ENCODE measurements around the gene MEGF11.

MEGF11 gene

DNA sequence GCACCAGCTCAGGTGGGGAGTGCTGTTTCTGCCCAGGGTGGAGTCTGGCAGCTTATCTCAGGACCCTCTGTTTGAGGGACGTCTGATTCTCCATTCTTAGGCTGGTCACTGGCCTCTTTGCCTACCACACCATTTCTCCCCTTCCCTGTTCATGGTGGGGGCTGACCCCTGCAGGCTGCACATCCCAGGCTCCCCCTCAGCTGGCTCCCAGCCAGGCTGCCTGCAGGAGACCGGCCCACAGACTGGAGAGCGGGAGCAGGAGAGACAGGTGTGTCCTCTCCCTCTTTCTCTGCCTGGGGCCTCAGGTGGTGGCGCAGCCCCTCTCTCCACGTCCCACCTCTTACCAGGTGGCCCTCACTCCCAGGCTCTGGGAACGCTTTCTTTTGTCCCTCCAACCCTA, 323.4 kb downstream of the MEGF11 start:
- no peak overlapping the region for H3K27ac ChIP-seq (ENCODE audit: low read length)
- no peaks in the 10 kb centered on the region for H3K4me1 ChIP-seq (ENCODE audit: control insufficient read depth, low read depth, low read length)
- no peak overlapping the region for H3K4me3 ChIP-seq (ENCODE audit: low read length)
- no peaks in the 10 kb centered on the region for H3K27me3 ChIP-seq (ENCODE audit: control insufficient read depth, insufficient read depth, low read length)
- no peak overlapping the region for H3K9ac ChIP-seq (ENCODE audit: low read length)
- no peaks in the 10 kb centered on the region for H3K9me3 ChIP-seq (ENCODE audit: control insufficient read depth, low read depth, low read length)
- H3K36me3 ChIP-seq (ENCODE audit: control insufficient read depth, low read depth, low read length): no peaks in the 10 kb centered on the region

- no peaks in the 10 kb centered on the region for H3K9me3 ChIP-seq (ENCODE audit: control insufficient read depth, low read depth, low read length)
- no peaks in the 10 kb centered on the region for H3K27me3 ChIP-seq (ENCODE audit: control insufficient read depth, insufficient read depth, low read length)
- H3K9ac ChIP-seq (ENCODE audit: low read length): no peak overlapping the region
- no peaks in the 10 kb centered on the region for H3K4me1 ChIP-seq (ENCODE audit: control insufficient read depth, low read depth, low read length)
- no peak overlapping the region for H3K4me3 ChIP-seq (ENCODE audit: low read length)
- no peaks in the 10 kb centered on the region for H3K36me3 ChIP-seq (ENCODE audit: control insufficient read depth, low read depth, low read length)
- no peak overlapping the region for H3K27ac ChIP-seq (ENCODE audit: low read length)
Observed at GRCh38 chr15:65929573-65929972, 324.0 kb downstream of the MEGF11 start.

DNA sequence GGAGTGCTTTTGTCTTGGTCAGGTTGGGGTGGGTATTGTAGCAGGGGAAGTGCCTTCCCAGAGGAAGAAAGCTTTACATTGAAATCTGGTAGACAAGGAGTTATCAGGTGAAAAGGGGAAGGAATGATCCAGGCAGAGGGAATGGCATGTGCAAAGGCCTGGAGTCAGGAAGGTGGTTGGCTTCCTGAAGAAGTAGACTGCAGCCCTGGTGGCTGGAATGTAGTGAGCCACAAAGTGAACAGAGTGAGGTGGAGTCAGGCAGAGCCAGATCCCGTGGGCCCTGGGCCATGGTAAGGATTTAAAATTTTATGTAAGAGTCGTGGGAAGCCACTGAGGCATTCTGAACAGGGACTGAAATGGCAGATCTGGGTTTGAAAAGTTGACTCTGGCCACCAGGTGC, 326.0 kb downstream of the MEGF11 start:
- Histone ChIP-seq H3K9me3 (ENCODE audit: control insufficient read depth, low read depth, low read length) (no peaks in the 10 kb centered on the region), H3K27me3 (ENCODE audit: control insufficient read depth, insufficient read depth, low read length) (no peaks in the 10 kb centered on the region), H3K27ac (ENCODE audit: low read length) (no peak overlapping the region), H3K4me3 (ENCODE audit: low read length) (no peak overlapping the region), H3K4me1 (ENCODE audit: control insufficient read depth, low read depth, low read length) (no peaks in the 10 kb centered on the region), H3K36me3 (ENCODE audit: control insufficient read depth, low read depth, low read length) (no peaks in the 10 kb centered on the region), H3K9ac (ENCODE audit: low read length) (no peak overlapping the region)

GRCh38 chr15:65926899-65927298, 326.7 kb downstream of the MEGF11 start:
- Histone ChIP-seq H3K27ac (ENCODE audit: low read length) (no peak overlapping the region), H3K9me3 (ENCODE audit: control insufficient read depth, low read depth, low read length) (no peaks in the 10 kb centered on the region), H3K36me3 (ENCODE audit: control insufficient read depth, low read depth, low read length) (no peaks in the 10 kb centered on the region), H3K9ac (ENCODE audit: low read length) (no peak overlapping the region), H3K4me3 (ENCODE audit: low read length) (no peak overlapping the region), H3K27me3 (ENCODE audit: control insufficient read depth, insufficient read depth, low read length) (no peaks in the 10 kb centered on the region), H3K4me1 (ENCODE audit: control insufficient read depth, low read depth, low read length) (no peaks in the 10 kb centered on the region)

DNA sequence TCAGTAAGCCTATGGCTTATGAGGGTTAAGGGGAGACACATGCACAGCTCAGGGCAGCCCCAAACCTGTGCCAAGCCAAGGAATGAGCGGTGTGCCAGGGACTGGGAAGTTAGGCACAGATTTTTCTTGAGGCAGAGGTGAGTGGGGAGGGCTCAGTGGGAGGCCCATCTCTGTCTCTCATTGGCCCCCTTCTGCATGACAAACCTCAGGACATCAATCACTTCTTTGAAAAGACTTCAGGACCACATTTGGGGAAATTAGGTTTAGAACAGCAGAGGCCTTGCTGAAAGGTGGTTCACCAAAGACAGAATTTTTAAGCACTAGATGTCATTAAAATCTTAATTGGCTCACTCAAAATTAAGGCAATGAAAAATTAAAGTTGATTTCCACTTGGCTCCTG, 327.1 kb downstream of the MEGF11 start:
- H3K4me3 ChIP-seq (ENCODE audit: low read length): no peak overlapping the region
- no peak overlapping the region for H3K27ac ChIP-seq (ENCODE audit: low read length)
- no peaks in the 10 kb centered on the region for H3K4me1 ChIP-seq (ENCODE audit: control insufficient read depth, low read depth, low read length)
- no peaks in the 10 kb centered on the region for H3K9me3 ChIP-seq (ENCODE audit: control insufficient read depth, low read depth, low read length)
- H3K9ac ChIP-seq (ENCODE audit: low read length): no peak overlapping the region
- H3K27me3 ChIP-seq (ENCODE audit: control insufficient read depth, insufficient read depth, low read length): no peaks in the 10 kb centered on the region
- H3K36me3 ChIP-seq (ENCODE audit: control insufficient read depth, low read depth, low read length): no peaks in the 10 kb centered on the region

DNA sequence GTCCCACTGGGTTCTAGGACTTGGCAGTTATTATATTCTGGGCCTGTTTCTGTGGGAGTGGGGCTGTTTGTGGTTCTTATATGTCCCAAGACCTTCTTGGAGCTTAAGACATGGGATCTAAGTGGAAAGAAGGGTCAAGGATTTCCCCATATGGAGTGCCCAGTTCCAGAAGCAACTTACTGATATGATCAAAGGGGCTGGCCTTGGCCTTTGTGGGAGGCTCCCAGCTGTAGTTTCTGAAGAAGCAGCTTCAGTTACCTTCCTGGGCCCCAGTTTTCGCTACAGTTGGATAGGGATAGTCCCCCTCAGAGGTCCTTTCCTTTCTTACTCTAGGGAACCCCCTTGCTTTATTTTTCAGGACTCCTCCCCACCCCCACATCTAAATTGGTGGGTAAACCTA, 328.2 kb downstream of the MEGF11 start:
- Histone ChIP-seq H3K4me3 (ENCODE audit: low read length) (no peak overlapping the region), H3K9me3 (ENCODE audit: control insufficient read depth, low read depth, low read length) (no peaks in the 10 kb centered on the region), H3K4me1 (ENCODE audit: control insufficient read depth, low read depth, low read length) (no peaks in the 10 kb centered on the region), H3K27ac (ENCODE audit: low read length) (no peak overlapping the region), H3K36me3 (ENCODE audit: control insufficient read depth, low read depth, low read length) (no peaks in the 10 kb centered on the region), H3K27me3 (ENCODE audit: control insufficient read depth, insufficient read depth, low read length) (no peaks in the 10 kb centered on the region), H3K9ac (ENCODE audit: low read length) (no peak overlapping the region)

- no peak overlapping the region for H3K27ac ChIP-seq (ENCODE audit: low read length)
- no peak overlapping the region for H3K4me3 ChIP-seq (ENCODE audit: low read length)
- no peaks in the 10 kb centered on the region for H3K36me3 ChIP-seq (ENCODE audit: control insufficient read depth, low read depth, low read length)
- H3K9me3 ChIP-seq (ENCODE audit: control insufficient read depth, low read depth, low read length): no peaks in the 10 kb centered on the region
- H3K4me1 ChIP-seq (ENCODE audit: control insufficient read depth, low read depth, low read length): no peaks in the 10 kb centered on the region
- H3K27me3 ChIP-seq (ENCODE audit: control insufficient read depth, insufficient read depth, low read length): no peaks in the 10 kb centered on the region
- no peak overlapping the region for H3K9ac ChIP-seq (ENCODE audit: low read length)
Observed at GRCh38 chr15:65924004-65924403, 329.5 kb downstream of the MEGF11 start.

GRCh38 chr15:65923264-65923663, 330.3 kb downstream of the MEGF11 start:
- no peaks in the 10 kb centered on the region for H3K36me3 ChIP-seq (ENCODE audit: control insufficient read depth, low read depth, low read length)
- H3K27ac ChIP-seq (ENCODE audit: low read length): no peak overlapping the region
- H3K9me3 ChIP-seq (ENCODE audit: control insufficient read depth, low read depth, low read length): no peaks in the 10 kb centered on the region
- no peak overlapping the region for H3K4me3 ChIP-seq (ENCODE audit: low read length)
- H3K9ac ChIP-seq (ENCODE audit: low read length): no peak overlapping the region
- no peaks in the 10 kb centered on the region for H3K4me1 ChIP-seq (ENCODE audit: control insufficient read depth, low read depth, low read length)
- H3K27me3 ChIP-seq (ENCODE audit: control insufficient read depth, insufficient read depth, low read length): no peaks in the 10 kb centered on the region

DNA sequence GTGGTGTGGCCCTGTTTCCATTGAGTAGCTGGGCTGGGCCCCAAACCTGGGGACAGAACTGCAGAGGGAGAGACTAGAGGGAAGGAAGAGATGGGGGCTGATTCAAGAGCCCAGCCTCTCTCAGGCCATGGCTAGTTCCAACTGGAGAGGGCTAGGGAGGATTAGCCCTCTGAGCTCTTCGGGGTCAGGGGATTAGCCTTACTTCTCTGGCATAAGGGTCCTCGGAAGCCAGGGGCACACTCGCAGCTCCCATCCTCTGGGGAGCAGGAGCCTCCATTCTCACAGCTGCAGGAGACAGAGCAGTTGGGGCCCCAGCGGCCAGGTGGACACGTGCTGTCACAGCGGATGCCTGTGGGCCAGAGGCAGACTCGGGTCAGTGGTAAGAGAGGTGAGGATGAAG, 330.9 kb downstream of the MEGF11 start:
- H3K36me3 ChIP-seq (ENCODE audit: control insufficient read depth, low read depth, low read length): no peaks in the 10 kb centered on the region
- H3K9me3 ChIP-seq (ENCODE audit: control insufficient read depth, low read depth, low read length): no peaks in the 10 kb centered on the region
- no peak overlapping the region for H3K4me3 ChIP-seq (ENCODE audit: low read length)
- H3K4me1 ChIP-seq (ENCODE audit: control insufficient read depth, low read depth, low read length): no peaks in the 10 kb centered on the region
- no peaks in the 10 kb centered on the region for H3K27me3 ChIP-seq (ENCODE audit: control insufficient read depth, insufficient read depth, low read length)
- H3K9ac ChIP-seq (ENCODE audit: low read length): no peak overlapping the region
- no peak overlapping the region for H3K27ac ChIP-seq (ENCODE audit: low read length)

DNA sequence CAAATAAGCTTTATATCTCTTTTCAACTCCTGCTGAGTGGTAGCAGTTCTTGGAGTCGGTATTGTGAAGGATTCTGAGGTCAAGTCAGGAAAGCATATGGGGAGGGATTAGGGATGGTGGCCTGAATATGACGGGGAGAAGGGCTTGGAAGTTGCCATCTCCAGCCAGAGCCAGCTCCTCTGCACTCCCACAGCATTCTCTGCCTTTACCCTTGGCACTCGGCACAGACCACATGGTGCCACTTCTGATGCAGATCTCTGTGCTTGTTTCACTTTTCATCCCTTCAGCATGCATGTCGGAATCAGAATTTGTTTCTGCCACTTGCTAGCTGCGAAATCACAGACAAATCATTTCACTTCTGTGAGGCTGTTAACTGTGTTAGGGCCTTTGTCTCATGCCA, 331.8 kb downstream of the MEGF11 start:
- H3K4me1 ChIP-seq (ENCODE audit: control insufficient read depth, low read depth, low read length): no peaks in the 10 kb centered on the region
- H3K36me3 ChIP-seq (ENCODE audit: control insufficient read depth, low read depth, low read length): no peaks in the 10 kb centered on the region
- H3K9ac ChIP-seq (ENCODE audit: low read length): no peak overlapping the region
- no peaks in the 10 kb centered on the region for H3K9me3 ChIP-seq (ENCODE audit: control insufficient read depth, low read depth, low read length)
- H3K27ac ChIP-seq (ENCODE audit: low read length): no peak overlapping the region
- no peaks in the 10 kb centered on the region for H3K27me3 ChIP-seq (ENCODE audit: control insufficient read depth, insufficient read depth, low read length)
- no peak overlapping the region for H3K4me3 ChIP-seq (ENCODE audit: low read length)

DNA sequence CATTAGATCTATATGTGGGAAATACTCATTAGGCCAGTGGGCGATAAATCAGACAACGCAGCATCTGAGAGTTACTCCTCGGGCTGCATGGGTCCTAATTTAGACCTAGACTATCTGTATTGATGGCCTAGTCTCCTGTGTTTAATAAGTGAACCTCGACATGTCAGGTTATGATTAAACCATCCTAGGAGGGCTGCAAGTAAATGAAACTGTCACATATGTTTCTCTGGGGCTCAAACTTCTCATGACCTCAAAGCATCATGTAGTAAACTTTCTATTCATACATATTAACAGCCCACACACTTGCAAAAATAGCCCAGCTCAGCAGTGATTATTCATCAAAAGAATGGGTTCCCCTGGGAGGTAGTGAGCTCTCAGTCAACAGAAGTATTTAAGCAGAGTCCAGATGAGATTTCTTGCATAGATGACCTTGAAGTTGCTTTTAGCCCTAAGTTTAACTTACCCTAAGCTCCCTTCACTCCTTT, 332.7 kb downstream of the MEGF11 start:
- no peak overlapping the region for H3K9ac ChIP-seq (ENCODE audit: low read length)
- H3K4me3 ChIP-seq (ENCODE audit: low read length): no peak overlapping the region
- peaks cover 3% of the 10 kb centered on the region for H3K4me1 ChIP-seq (ENCODE audit: control insufficient read depth, low read depth, low read length)
- no peaks in the 10 kb centered on the region for H3K27me3 ChIP-seq (ENCODE audit: control insufficient read depth, insufficient read depth, low read length)
- H3K36me3 ChIP-seq (ENCODE audit: control insufficient read depth, low read depth, low read length): no peaks in the 10 kb centered on the region
- no peak overlapping the region for H3K27ac ChIP-seq (ENCODE audit: low read length)
- no peaks in the 10 kb centered on the region for H3K9me3 ChIP-seq (ENCODE audit: control insufficient read depth, low read depth, low read length)

GRCh38 chr15:65920121-65920520, 333.4 kb downstream of the MEGF11 start:
- H3K9ac ChIP-seq (ENCODE audit: low read length): no peak overlapping the region
- peaks cover 3% of the 10 kb centered on the region for H3K4me1 ChIP-seq (ENCODE audit: control insufficient read depth, low read depth, low read length)
- no peaks in the 10 kb centered on the region for H3K36me3 ChIP-seq (ENCODE audit: control insufficient read depth, low read depth, low read length)
- H3K4me3 ChIP-seq (ENCODE audit: low read length): no peak overlapping the region
- no peaks in the 10 kb centered on the region for H3K9me3 ChIP-seq (ENCODE audit: control insufficient read depth, low read depth, low read length)
- no peaks in the 10 kb centered on the region for H3K27me3 ChIP-seq (ENCODE audit: control insufficient read depth, insufficient read depth, low read length)
- no peak overlapping the region for H3K27ac ChIP-seq (ENCODE audit: low read length)

Data from iPS-18a (cell line).